K562 (cell line): ENCODE measurements around the gene TLN1.

ENCODE experiments used
- BRD4 ChIP-seq: fragments of 200-600 bp; sonication (generic); IDR thresholded peaks from 2 replicates; pipeline ENCODE4 v1.6.1; 2017; ENCODE audit warnings: inconsistent platforms
- CBX8 ChIP-seq: fragments of 200-600 bp; sonication (generic); IDR thresholded peaks from 2 replicates; pipeline ENCODE4 v1.6.1; 2012; ENCODE audit warnings: borderline replicate concordance, mixed run types, low read depth, mild to moderate bottlenecking, moderate library complexity, mixed read lengths, low read length, control low read depth, inconsistent platforms; ENCODE audit not compliant: poor library complexity, severe bottlenecking; ENCODE audit errors: extremely low read depth
- DIDO1 ChIP-seq: fragments of 450-650 bp; IDR thresholded peaks from 2 replicates; pipeline ENCODE4 v1.6.1; 2016; ENCODE audit warnings: low read depth, missing biosample characterization, missing genetic modification characterization
- EP300 ChIP-seq: IDR thresholded peaks from 2 replicates; pipeline ENCODE4 v1.6.1; 2012; ENCODE audit warnings: low read length, improper control_type of control experiment
- HCFC1 ChIP-seq: IDR thresholded peaks from 2 replicates; pipeline ENCODE4 v1.6.1; 2012; ENCODE audit warnings: low read depth, low read length, improper control_type of control experiment
- JUN ChIP-seq, 2 experiments: sonication (generic) in 1 of 2; formaldehyde crosslinking in 1 of 2; IDR thresholded peaks; 2 replicates each; pipeline versions ENCODE4 v1.6.1 to v1.8.0; 2012 to 2022; ENCODE audit warnings: borderline replicate concordance in 2 of 2, mild to moderate bottlenecking in 2 of 2, improper control_type of control experiment in 1 of 2, low read depth in 1 of 2, low read length in 1 of 2, missing genetic modification reagents in 1 of 2
- MBD2 ChIP-seq: sonication (generic); IDR thresholded peaks from 2 replicates; pipeline ENCODE4 v1.6.1; 2016; ENCODE audit warnings: low read depth, borderline replicate concordance
- PHF8 ChIP-seq: fragments of 200-600 bp; sonication (generic); IDR thresholded peaks from 2 replicates; pipeline ENCODE4 v1.6.1; 2012; ENCODE audit warnings: mixed run types, mild to moderate bottlenecking, inconsistent platforms, low read length, moderate library complexity, borderline replicate concordance
- RAD21 ChIP-seq, 2 experiments: fragments of 250-450 bp in 1 of 2; fragments of 450-650 bp in 1 of 2; sonication (Bioruptor Pico) in 1 of 2; formaldehyde crosslinking in 1 of 2; IDR thresholded peaks in 1 of 2; conservative IDR thresholded peaks in 1 of 2; 2 replicates each; pipeline versions ENCODE4 v1.4.0 to v1.8.0; 2020 to 2022; ENCODE audit warnings: mild to moderate bottlenecking in 2 of 2, moderate library complexity in 1 of 2
- ZNF274 ChIP-seq: IDR thresholded peaks from 2 replicates; pipeline ENCODE4 v1.6.1; 2011; ENCODE audit warnings: low read depth, mild to moderate bottlenecking, low read length, moderate library complexity, borderline replicate concordance
- ZNF589 ChIP-seq: fragments of 200-800 bp; sonication (Bioruptor generic); IDR thresholded peaks from 2 replicates; pipeline ENCODE4 v1.6.1; 2016; ENCODE audit warnings: low read depth, missing genetic modification characterization, missing compliant biosample characterization

DNA sequence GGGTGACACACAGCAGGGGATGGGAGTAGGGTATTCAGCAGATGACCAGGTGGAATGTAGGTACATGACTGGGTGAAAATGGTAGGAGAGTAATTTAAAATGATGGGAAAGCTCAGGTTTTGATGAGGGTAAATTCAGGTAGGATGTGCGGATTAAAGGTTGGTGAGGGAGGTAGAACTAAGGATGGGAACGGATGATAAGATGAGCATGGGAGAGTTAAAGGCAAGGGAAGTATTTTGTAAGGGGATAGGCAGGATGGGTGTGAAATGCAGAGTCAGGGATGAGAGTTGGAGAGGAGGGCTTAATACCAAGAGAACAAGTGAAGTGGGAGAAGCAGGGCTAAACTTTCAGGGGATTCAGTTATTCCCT is 1.5 kb downstream of the TLN1 start:
- TF ChIP-seq ZNF589 (CRISPR knock-in tag) (no peak), CBX8 (no peak), RAD21 (CRISPR knock-in tag; conservative IDR thresholded peaks at IDR 0.05 in 1 of 2, IDR thresholded peaks at IDR 0.05 in 1 of 2) (no peak), EP300 (no peak), BRD4 (no peak), HCFC1 (no peak), ZNF274 (no peak), JUN (IDR thresholded peaks at IDR 0.05; ENCODE audit: borderline replicate concordance, low read depth, low read length) (no peak), JUN (CRISPR knock-in tag; IDR thresholded peaks at IDR 0.05; ENCODE audit: borderline replicate concordance) (no peak), MBD2 (no peak), PHF8 (no peak; the same call in 1 of the 2 replicates), DIDO1 (tag) (no peak)
